RWPE1 (cell line): ENCODE results near the gene GOPC.

Source experiments
- CTCF ChIA-PET: fragments of 350-600 bp; sonication (Branson Sonifier 250); formaldehyde crosslinking; extraction: SDS; loops from one replicate; lab custom pipeline; 2021; lab: Yijun Ruan, JAX
- POLR2A ChIA-PET: fragments of 400-600 bp; formaldehyde crosslinking; extraction: SDS; loops from one replicate; lab custom pipeline; 2020; ENCODE audit warnings: antibody characterized with exemption; ENCODE audit not compliant: low non-redundant PET; lab: Yijun Ruan, JAX
- DNase-seq: peaks from one replicate; pipeline ENCODE4 v3.0.0; 2012; ENCODE audit warnings: low spot score
- H3K27ac ChIP-seq: fragments of 450-650 bp; 2 replicates; pipeline ENCODE4 v1.5.1; 2017
- CTCF ChIP-seq: fragments of 450-650 bp; conservative IDR thresholded peaks from 2 replicates; pipeline ENCODE4 v1.5.1; 2017; ENCODE audit warnings: low read depth, mild to moderate bottlenecking

The GOPC gene

GRCh38 chr6:117607511-117607910 lies 5.2 kb upstream of the GOPC start:
- POLR2A ChIA-PET, result no interaction called here
- CTCF ChIA-PET, result interaction anchor here (1.2 kb wide), 1 partner anchor 157 kb away, joined by 5 read pairs; no protein-coding TSS in a partner anchor
- DNase-seq, result no peak
- no peak for TF ChIP-seq CTCF
- H3K27ac ChIP-seq, result no peak overlapping the region

GRCh38 chr6:117605169-117605826 lies 3.0 kb upstream of the GOPC start:
- no peak overlapping the region for H3K27ac ChIP-seq
- ChIA-PET CTCF (interaction anchor here (0.5 to 1.3 kb wide), 7 partner anchors 24 to 928 kb away, joined by 3 to 9 read pairs (median 3); no protein-coding TSS in a partner anchor), POLR2A (no interaction called here)
- TF ChIP-seq CTCF, result peak; percentile 84
- DNase-seq, result peak; percentile 68

GRCh38 chr6:117603821-117604220 lies 1.5 kb upstream of the GOPC start:
- ChIA-PET CTCF (interaction anchor here (0.9 to 1.3 kb wide), 3 partner anchors 9 to 250 kb away, joined by 3 read pairs; no protein-coding TSS in a partner anchor), POLR2A (no interaction called here)
- H3K27ac ChIP-seq, result no peak overlapping the region
- TF ChIP-seq CTCF, result no peak
- DNase-seq, result no peak

- peak overlapping the region; percentile 97 for H3K27ac ChIP-seq
- ChIA-PET CTCF (interaction anchor here (0.7 kb wide), 1 partner anchor 52 kb away, joined by 3 read pairs; no protein-coding TSS in a partner anchor), POLR2A (interaction anchor here (0.9 kb wide), 1 partner anchor 13 kb away, joined by 3 read pairs; no protein-coding TSS in a partner anchor)
- no peak for TF ChIP-seq CTCF
- DNase-seq, result no peak
Observed at GRCh38 chr6:117602899-117603588, 733 bp upstream of the GOPC start.

GRCh38 chr6:117601811-117602150 lies 530 bp downstream of the GOPC start:
- DNase-seq, result peak; percentile 14
- POLR2A ChIA-PET, result interaction anchor here (0.9 kb wide), 1 partner anchor 12 kb away, joined by 3 read pairs; no protein-coding TSS in a partner anchor
- CTCF ChIA-PET, result interaction anchor here (0.5 to 0.8 kb wide), 3 partner anchors 27 to 150 kb away, joined by 4 read pairs; no protein-coding TSS in a partner anchor
- TF ChIP-seq CTCF, result no peak
- peak overlapping the region; percentile 97 for H3K27ac ChIP-seq

GRCh38 chr6:117600008-117600743 lies 2.1 kb downstream of the GOPC start:
- ChIA-PET CTCF (no interaction called here), POLR2A (no interaction called here)
- no peak for DNase-seq
- no peak for TF ChIP-seq CTCF
- H3K27ac ChIP-seq, result no peak overlapping the region
